ENCODE results near the gene SLFN12L. TPM values are rescaled to one million over a fixed set of nuclear protein-coding genes. Genes with fewer than 3 reads are reported as not detected.

SLFN12L gene
- total RNA-seq, 1 experiment from 2014 or later: not detected

DNA sequence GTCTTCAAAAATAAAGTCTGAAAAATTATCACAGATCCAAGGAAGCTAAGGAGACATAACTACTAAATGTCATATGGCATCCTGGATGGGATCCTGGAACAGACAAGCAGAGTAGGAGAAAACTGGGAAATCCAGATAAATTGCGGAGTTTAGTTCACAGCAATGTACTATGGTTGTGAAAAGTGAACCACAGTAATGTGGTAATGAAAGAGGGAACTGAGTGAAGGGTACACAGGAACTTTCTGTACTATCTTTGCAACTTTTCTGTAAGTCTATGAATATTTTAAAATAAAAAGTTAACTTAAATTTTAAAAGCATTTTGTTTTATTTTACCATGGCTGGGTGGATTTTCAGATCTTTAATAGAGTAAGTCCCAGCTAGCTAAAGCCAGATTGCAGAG is 16.3 kb downstream of the SLFN12L start:
- H3K27me3 ChIP-seq (ENCODE audit: insufficient read depth, low read length): no peaks in the 10 kb centered on the region
- H3K27ac Mint-ChIP-seq: no peak overlapping the region
- no peak overlapping the region for H4K91ac ChIP-seq (ENCODE audit: insufficient read length, low read depth, low read length)

More for the DNA sequence above, 16.3 kb downstream of the SLFN12L start:
- Histone ChIP-seq H2BK120ac (ENCODE audit: low read depth, low read length, poor library complexity, severe bottlenecking) (no peak overlapping the region), H3K23me2 (ENCODE audit: insufficient read length, low read depth, low read length, poor library complexity, severe bottlenecking) (no peaks in the 10 kb centered on the region), H4K8ac (replicated peaks; ENCODE audit: insufficient read length, low read depth, low read length) (no peak overlapping the region), H4K5ac (ENCODE audit: insufficient read length, low read depth, low read length) (no peak overlapping the region), H3K9me3 (ENCODE audit: control insufficient read depth, low read depth, low read length) (no peaks in the 10 kb centered on the region), H3K18ac (ENCODE audit: insufficient read length, low read depth, low read length) (no peak overlapping the region), H2AFZ (ENCODE audit: low read length) (no peak overlapping the region), H3K79me2 (ENCODE audit: insufficient read depth, low read length) (no peaks in the 10 kb centered on the region), H3T11ph (ENCODE audit: low read length) (no peak overlapping the region), H4K20me1 (ENCODE audit: control insufficient read depth, insufficient read depth, insufficient read length) (no peaks in the 10 kb centered on the region), H3K14ac (ENCODE audit: insufficient read depth, low read length) (no peak overlapping the region), H3K9ac (ENCODE audit: extremely low read depth, insufficient read length, low read length) (no peak overlapping the region), H3K56ac (ENCODE audit: insufficient read length, low read depth, low read length) (no peak overlapping the region), H3K27ac (ENCODE audit: insufficient read length, low read depth, low read length) (no peak overlapping the region), H2BK20ac (ENCODE audit: low read depth, low read length, poor library complexity, severe bottlenecking) (no peak overlapping the region), H2BK5ac (ENCODE audit: insufficient read length, low read length) (no peak overlapping the region), H2AK5ac (ENCODE audit: insufficient read length, low read length) (no peak overlapping the region), H3K23ac (ENCODE audit: insufficient read length, low read depth, low read length) (no peak overlapping the region), H2BK12ac (ENCODE audit: insufficient read length, low read depth, low read length) (no peak overlapping the region), H2BK15ac (ENCODE audit: low read depth, low read length) (no peak overlapping the region), H3K79me1 (ENCODE audit: insufficient read depth, low read depth, low read length, poor library complexity, severe bottlenecking) (no peaks in the 10 kb centered on the region), H3K4me1 (ENCODE audit: insufficient read depth, low read length) (no peaks in the 10 kb centered on the region), H3K4me2 (ENCODE audit: insufficient read depth, insufficient read length, low read length) (no peak overlapping the region), H3K4ac (ENCODE audit: low read depth, low read length) (no peak overlapping the region)
- peaks cover 2 to 6% of the 10 kb centered on the region in 2 experiments; a peak in 3 of 4 replicates for H3K4me1 Mint-ChIP-seq
- TF ChIP-seq, protein P1, sequence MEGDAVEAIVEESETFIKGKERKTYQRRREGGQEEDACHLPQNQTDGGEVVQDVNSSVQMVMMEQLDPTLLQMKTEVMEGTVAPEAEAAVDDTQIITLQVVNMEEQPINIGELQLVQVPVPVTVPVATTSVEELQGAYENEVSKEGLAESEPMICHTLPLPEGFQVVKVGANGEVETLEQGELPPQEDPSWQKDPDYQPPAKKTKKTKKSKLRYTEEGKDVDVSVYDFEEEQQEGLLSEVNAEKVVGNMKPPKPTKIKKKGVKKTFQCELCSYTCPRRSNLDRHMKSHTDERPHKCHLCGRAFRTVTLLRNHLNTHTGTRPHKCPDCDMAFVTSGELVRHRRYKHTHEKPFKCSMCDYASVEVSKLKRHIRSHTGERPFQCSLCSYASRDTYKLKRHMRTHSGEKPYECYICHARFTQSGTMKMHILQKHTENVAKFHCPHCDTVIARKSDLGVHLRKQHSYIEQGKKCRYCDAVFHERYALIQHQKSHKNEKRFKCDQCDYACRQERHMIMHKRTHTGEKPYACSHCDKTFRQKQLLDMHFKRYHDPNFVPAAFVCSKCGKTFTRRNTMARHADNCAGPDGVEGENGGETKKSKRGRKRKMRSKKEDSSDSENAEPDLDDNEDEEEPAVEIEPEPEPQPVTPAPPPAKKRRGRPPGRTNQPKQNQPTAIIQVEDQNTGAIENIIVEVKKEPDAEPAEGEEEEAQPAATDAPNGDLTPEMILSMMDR (conservative IDR thresholded peaks at IDR 0.05): no peak
- peaks cover 55% of the 10 kb centered on the region for H3K27me3 Mint-ChIP-seq (ENCODE audit: low read depth)
- H3K9me3 Mint-ChIP-seq: no peaks in the 10 kb centered on the region
- DNase-seq: no peak
- no peaks in the 10 kb centered on the region for H3K36me3 Mint-ChIP-seq (ENCODE audit: insufficient read depth in 1 of 3, low read depth in 3 of 3)
- WGBS (ENCODE audit: extremely low coverage, insufficient read length, low lambda C conversion rate): no CpG with 5 or more reads among the region's 1 CpG
- H3K4me3 Mint-ChIP-seq: no peak overlapping the region
